Parathyroid adenoma (tissue), 2 donors: ENCODE data around the gene DNAH12.

Experiments used
- H2AFZ ChIP-seq: fragments of 300-600 bp; sonication (generic); one replicate; pipeline ENCODE4 v1.7.0; 2017; ENCODE audit warnings: antibody characterized with exemption, mild to moderate bottlenecking
- H3K27ac ChIP-seq: fragments of 300-600 bp; sonication (generic); one replicate; pipeline ENCODE4 v1.7.0; 2017
- H3K27me3 ChIP-seq: fragments of 300-600 bp; sonication (generic); one replicate; pipeline ENCODE4 v1.7.0; 2017; ENCODE audit warnings: low read length; ENCODE audit not compliant: control insufficient read depth, insufficient read depth
- H3K36me3 ChIP-seq: fragments of 300-600 bp; sonication (generic); one replicate; pipeline ENCODE4 v1.7.0; 2017; ENCODE audit warnings: low read length; ENCODE audit not compliant: control insufficient read depth, insufficient read depth
- H3K4me1 ChIP-seq: fragments of 300-600 bp; sonication (generic); one replicate; pipeline ENCODE4 v1.7.0; 2017; ENCODE audit warnings: control low read depth
- H3K4me2 ChIP-seq: fragments of 300-600 bp; sonication (generic); one replicate; pipeline ENCODE4 v1.7.0; 2017; ENCODE audit warnings: low read length
- H3K4me3 ChIP-seq: fragments of 300-600 bp; sonication (generic); one replicate; pipeline ENCODE4 v1.7.0; 2017; ENCODE audit warnings: low read depth, low read length
- H3K79me2 ChIP-seq: fragments of 300-600 bp; sonication (generic); one replicate; pipeline ENCODE4 v1.7.0; 2017; ENCODE audit warnings: control low read depth
- H3K9ac ChIP-seq: fragments of 300-600 bp; sonication (generic); one replicate; pipeline ENCODE4 v1.7.0; 2017; ENCODE audit warnings: mild to moderate bottlenecking
- H3K9me3 ChIP-seq: fragments of 300-600 bp; sonication (generic); one replicate; pipeline ENCODE4 v1.7.0; 2017; ENCODE audit warnings: low read length; ENCODE audit not compliant: control insufficient read depth
- CTCF ChIP-seq: fragments of 300-600 bp; sonication (generic); IDR thresholded peaks from one replicate; pipeline ENCODE4 v1.7.0; 2017; ENCODE audit warnings: antibody characterized with exemption, mild to moderate bottlenecking
- donor health status: primary hyperparathyroidism.

DNAH12 gene

GRCh38 chr3:57298041-57298440, 246.1 kb downstream of the DNAH12 start:
- Histone ChIP-seq H3K9me3 (no peaks in the 10 kb centered on the region), H3K4me1 (no peaks in the 10 kb centered on the region), H2AFZ (no peak overlapping the region), H3K4me2 (no peak overlapping the region), H3K27ac (no peak overlapping the region), H3K36me3 (no peaks in the 10 kb centered on the region), H3K4me3 (no peak overlapping the region), H3K27me3 (no peaks in the 10 kb centered on the region), H3K79me2 (no peaks in the 10 kb centered on the region), H3K9ac (no peak overlapping the region)
- TF ChIP-seq CTCF: no peak

DNA sequence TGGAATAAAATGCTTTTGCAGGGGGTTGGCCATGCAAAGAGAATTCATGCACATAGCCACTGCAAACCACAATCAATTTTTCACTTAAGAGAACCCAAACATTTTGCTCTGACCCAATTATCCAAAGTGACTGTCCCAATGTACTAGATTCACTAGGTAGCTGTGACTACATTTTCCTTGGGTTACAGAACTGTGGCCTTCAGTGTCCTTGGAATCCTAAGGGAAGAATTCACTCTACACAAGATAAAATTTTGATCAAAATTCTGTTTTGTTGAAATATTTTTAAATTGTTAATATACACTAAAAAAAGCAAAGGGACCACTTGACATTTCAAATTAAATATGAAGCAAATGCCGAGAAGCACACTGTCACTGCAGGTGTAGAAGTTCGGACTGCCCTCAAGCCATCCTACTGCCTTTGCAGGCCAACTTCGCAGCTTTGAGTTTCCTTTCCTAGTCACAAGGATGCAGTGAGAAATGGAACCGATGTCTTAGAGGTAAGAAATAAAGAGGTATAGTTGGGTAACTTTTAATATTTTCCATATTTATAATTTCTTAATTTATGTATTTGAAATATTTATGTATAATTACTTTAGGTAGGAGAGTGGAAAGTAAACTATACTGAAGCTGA, 251.1 kb downstream of the DNAH12 start:
- Histone ChIP-seq H3K9ac (no peak overlapping the region), H2AFZ (no peak overlapping the region), H3K27ac (no peak overlapping the region), H3K4me1 (no peaks in the 10 kb centered on the region), H3K27me3 (no peaks in the 10 kb centered on the region), H3K36me3 (no peaks in the 10 kb centered on the region), H3K4me2 (no peak overlapping the region), H3K4me3 (no peak overlapping the region), H3K79me2 (no peaks in the 10 kb centered on the region), H3K9me3 (no peaks in the 10 kb centered on the region)
- TF ChIP-seq CTCF: no peak

GRCh38 chr3:57292159-57292896, 251.8 kb downstream of the DNAH12 start, which contains the start of gene ASB14:
ASB14 (minus strand) TSS chr3:57292685; CDS start chr3:57292033, 652 bp downstream.
- Histone ChIP-seq H3K27ac (no peak within 1 kb of the TSS), H3K4me1 (no peaks in the 10 kb centered on the region), H3K27me3 (no peaks in the 10 kb centered on the region), H3K4me2 (no peak within 1 kb of the TSS), H3K9ac (no peak within 1 kb of the TSS), H2AFZ (no peak within 1 kb of the TSS), H3K79me2 (no peaks in the 10 kb centered on the region), H3K4me3 (no peak within 1 kb of the TSS), H3K36me3 (no peaks in the 10 kb centered on the region), H3K9me3 (no peaks in the 10 kb centered on the region)
- TF ChIP-seq CTCF: no peak

DNA sequence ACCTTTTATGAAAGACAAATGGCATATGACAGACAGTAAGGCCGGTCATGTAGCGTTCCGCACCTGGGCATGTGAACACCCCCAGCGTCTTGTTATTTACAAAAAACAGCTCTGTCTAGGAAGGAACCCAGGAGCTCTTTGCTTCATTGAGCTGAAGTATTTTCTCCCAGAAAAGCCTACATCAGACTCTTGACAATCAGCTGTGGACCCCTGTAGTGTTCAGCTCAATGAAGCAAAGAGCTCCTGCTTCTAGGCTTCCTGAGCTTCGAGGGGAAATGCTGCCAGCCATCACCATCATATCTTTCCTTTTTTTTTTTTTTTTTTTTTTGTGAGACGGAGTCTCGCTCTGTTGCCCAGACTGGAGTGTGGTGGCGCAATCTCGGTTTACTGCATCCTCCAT, 255.7 kb downstream of the DNAH12 start:
- Histone ChIP-seq H3K4me3 (no peak overlapping the region), H3K27me3 (no peaks in the 10 kb centered on the region), H3K36me3 (no peaks in the 10 kb centered on the region), H2AFZ (no peak overlapping the region), H3K79me2 (no peaks in the 10 kb centered on the region), H3K9ac (no peak overlapping the region), H3K9me3 (no peaks in the 10 kb centered on the region), H3K4me2 (no peak overlapping the region), H3K4me1 (no peaks in the 10 kb centered on the region), H3K27ac (no peak overlapping the region)
- no peak for TF ChIP-seq CTCF
